Forelimb muscle (tissue), 1 donor: ENCODE results near the gene EDAR. TPM values are rescaled to one million over a fixed set of nuclear protein-coding genes. Genes with fewer than 3 reads are reported as not detected.

ENCODE experiments used
- DNase-seq: peaks from one replicate; pipeline ENCODE4 v3.0.0-alpha.2; 2013; ENCODE audit warnings: low read depth
- polyA plus RNA-seq: library from polyadenylated mRNA; unstranded; fragments of 120-200 nt; gene quantifications from one replicate; pipeline ENCODE4 v1.2.1, GENCODE V29; 2013; ENCODE audit not compliant: insufficient read length

The EDAR gene
- polyA plus RNA-seq, 1 donor = 0.08 TPM

GRCh38 chr2:108940156-108940555 lies 48.9 kb downstream of the EDAR start:
- DNase-seq = no peak

- DNase-seq = no peak
Observed at GRCh38 chr2:108938077-108938710, 50.8 kb downstream of the EDAR start.

GRCh38 chr2:108937367-108938017 lies 51.5 kb downstream of the EDAR start:
- DNase-seq = no peak

GRCh38 chr2:108936866-108937265 lies 52.2 kb downstream of the EDAR start:
- DNase-seq = no peak

GRCh38 chr2:108936076-108936864 lies 52.8 kb downstream of the EDAR start:
- no peak for DNase-seq

GRCh38 chr2:108935271-108935741 lies 53.7 kb downstream of the EDAR start:
- DNase-seq = no peak

GRCh38 chr2:108934583-108935245 lies 54.3 kb downstream of the EDAR start:
- DNase-seq = no peak

GRCh38 chr2:108934151-108934550 lies 54.9 kb downstream of the EDAR start:
- DNase-seq = no peak

GRCh38 chr2:108933691-108934117 lies 55.3 kb downstream of the EDAR start:
- DNase-seq = no peak

GRCh38 chr2:108932736-108933332 lies 56.2 kb downstream of the EDAR start:
- no peak for DNase-seq

GRCh38 chr2:108931372-108931771 lies 57.6 kb downstream of the EDAR start:
- no peak for DNase-seq

- no peak for DNase-seq
Observed at GRCh38 chr2:108929807-108930425, 59.1 kb downstream of the EDAR start.

GRCh38 chr2:108928660-108929377 lies 60.2 kb downstream of the EDAR start:
- no peak for DNase-seq

GRCh38 chr2:108927936-108928659 lies 60.9 kb downstream of the EDAR start:
- no peak for DNase-seq

GRCh38 chr2:108927405-108927804 lies 61.6 kb downstream of the EDAR start:
- no peak for DNase-seq

- DNase-seq = no peak
Observed at GRCh38 chr2:108926561-108927380, 62.2 kb downstream of the EDAR start.

- no peak for DNase-seq
Observed at GRCh38 chr2:108925735-108926134, 63.3 kb downstream of the EDAR start.

- DNase-seq = no peak
Observed at GRCh38 chr2:108925286-108925685, 63.7 kb downstream of the EDAR start.
